HepG2 (cell line): ENCODE measurements around the gene CEBPA. TPM values are rescaled to one million over a fixed set of nuclear protein-coding genes. Genes with fewer than 3 reads are reported as not detected.

Experiments
- ATF1 ChIP-seq: IDR thresholded peaks from 2 replicates; pipeline ENCODE4 v1.6.1; 2016; ENCODE audit warnings: mild to moderate bottlenecking, control low read depth
- FIP1L1 ChIP-seq: fragments of 200-400 bp; formaldehyde crosslinking; IDR thresholded peaks from 2 replicates; pipeline ENCODE4 v1.6.1; 2018; ENCODE audit warnings: low read depth, mild to moderate bottlenecking, low read length, moderate library complexity, borderline replicate concordance; ENCODE audit not compliant: insufficient read depth
- FOXO1 ChIP-seq: sonication (generic); formaldehyde crosslinking; IDR thresholded peaks from 2 replicates; pipeline ENCODE4 v1.4.0; 2020; ENCODE audit warnings: missing genetic modification reagents
- HNF4A ChIP-seq: sonication (generic); formaldehyde crosslinking; IDR thresholded peaks from 2 replicates; pipeline ENCODE4 v1.4.0; 2020; ENCODE audit warnings: missing genetic modification reagents
- MIER2 ChIP-seq: IDR thresholded peaks from 2 replicates; pipeline ENCODE4 v1.6.1; 2016; ENCODE audit warnings: missing biosample characterization, missing genetic modification reagents
- MTF1 ChIP-seq: sonication (generic); formaldehyde crosslinking; IDR thresholded peaks from 2 replicates; pipeline ENCODE4 v1.5.0; 2020; ENCODE audit warnings: missing genetic modification reagents
- ZNF382 ChIP-seq: sonication (generic); formaldehyde crosslinking; IDR thresholded peaks from 2 replicates; pipeline ENCODE4 v1.5.0; 2020; ENCODE audit warnings: missing genetic modification reagents, mild to moderate bottlenecking, borderline replicate concordance
- ZNF543 ChIP-seq: sonication (generic); formaldehyde crosslinking; IDR thresholded peaks from 2 replicates; pipeline ENCODE4 v1.4.0; 2020; ENCODE audit warnings: mild to moderate bottlenecking, missing genetic modification reagents
- ZNF737 ChIP-seq: sonication (generic); formaldehyde crosslinking; IDR thresholded peaks from 2 replicates; pipeline ENCODE4 v1.5.0; 2020; ENCODE audit warnings: missing genetic modification reagents, mild to moderate bottlenecking, borderline replicate concordance
- polyA plus RNA-seq, 8 experiments: library from polyadenylated mRNA; depleted of rRNA in 3 of 8; stranded (reverse) in 7 of 8; unstranded in 1 of 8; fragments of >200 nt; fragmentation: Illumina TruSeq in 4 of 8; extraction: Trizol in 4 of 8; gene quantifications; 2 replicates each; pipeline versions ENCODE4 v1.2.1 to v1.2.3, GENCODE V29; 2011 to 2016; ENCODE audit warnings: low read depth in 4 of 8, missing spikeins in 1 of 8, mixed read lengths in 1 of 8; ENCODE audit not compliant: insufficient read depth in 1 of 8
- total RNA-seq, 5 experiments: library from RNA; depleted of rRNA; stranded (reverse); fragments of >200 nt; fragmentation: Illumina TruSeq; extraction: Trizol; gene quantifications; 2 replicates each; pipeline ENCODE4 v1.2.3, GENCODE V29; 2016; ENCODE audit warnings: low read depth in 1 of 5
- TF ChIP-seq, protein P1 (sequence below): sonication (generic); formaldehyde crosslinking; IDR thresholded peaks from 2 replicates; pipeline ENCODE4 v1.4.0; 2020; ENCODE audit warnings: mild to moderate bottlenecking, missing genetic modification reagents
- TF ChIP-seq, protein P2 (sequence below): sonication (generic); formaldehyde crosslinking; IDR thresholded peaks from 2 replicates; pipeline ENCODE4 v1.4.0; 2020; ENCODE audit warnings: missing genetic modification reagents, borderline replicate concordance
- TF ChIP-seq, protein P3 (sequence below): sonication (generic); formaldehyde crosslinking; IDR thresholded peaks from 2 replicates; pipeline ENCODE4 v1.4.0; 2020; ENCODE audit warnings: missing genetic modification reagents
- TF ChIP-seq, protein P4 (sequence below): IDR thresholded peaks from 2 replicates; pipeline ENCODE4 v1.6.1; 2012; ENCODE audit warnings: low read length, improper control_type of control experiment
- TF ChIP-seq, protein P5 (sequence below): sonication (generic); formaldehyde crosslinking; IDR thresholded peaks from 2 replicates; pipeline ENCODE4 v1.9.0; 2021; ENCODE audit warnings: missing genetic modification reagents, borderline replicate concordance

Gene CEBPA
- total and polyA plus RNA-seq, 2 of the 13 experiments (the other 11 are each of a cell fraction or from before 2014, with no cell fraction given): 24.8 to 103 TPM

DNA sequence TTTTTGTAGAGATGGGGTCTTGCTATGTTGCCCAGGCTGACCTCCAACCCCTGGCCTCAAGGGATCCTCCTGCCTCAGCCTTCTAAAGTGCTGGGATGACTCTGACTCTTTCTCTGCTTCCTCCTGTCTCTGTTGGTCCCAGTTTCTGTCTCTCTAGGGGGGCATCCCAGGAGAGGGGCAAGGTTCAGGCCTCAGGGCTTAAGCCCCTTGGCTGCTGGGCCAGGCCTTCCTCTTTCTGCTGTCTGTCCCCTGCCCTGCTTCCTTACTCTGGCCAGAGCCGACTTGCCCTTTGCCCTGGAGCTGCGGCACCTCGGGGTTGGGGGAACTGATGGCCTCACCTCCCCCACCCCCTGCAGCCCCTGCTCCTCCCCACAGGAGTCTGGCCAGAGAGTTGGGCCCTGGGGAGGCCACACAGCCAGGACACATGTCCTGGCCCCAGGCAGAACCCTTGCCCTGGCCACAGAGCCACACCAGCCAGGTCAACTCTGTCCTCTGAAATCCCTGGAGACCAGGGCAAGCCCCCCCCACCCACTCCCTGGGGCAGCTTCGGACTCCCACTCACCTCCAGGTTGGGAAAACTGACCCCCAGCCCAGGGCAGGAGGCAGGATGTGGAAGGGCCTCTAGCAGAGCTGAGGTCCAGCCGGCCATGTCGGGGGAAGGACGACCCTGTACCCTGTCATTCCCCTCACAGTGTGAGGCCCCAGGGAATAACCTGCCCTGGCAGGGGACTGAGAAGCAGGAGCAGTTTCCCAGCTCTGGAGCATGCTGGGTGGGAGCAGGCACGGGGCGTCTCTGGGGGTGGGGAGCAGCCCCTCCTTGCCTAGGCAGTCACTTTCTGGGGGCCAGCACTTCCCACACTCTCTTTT, 23.7 kb downstream of the CEBPA start (continued):
- TF ChIP-seq, protein P1, sequence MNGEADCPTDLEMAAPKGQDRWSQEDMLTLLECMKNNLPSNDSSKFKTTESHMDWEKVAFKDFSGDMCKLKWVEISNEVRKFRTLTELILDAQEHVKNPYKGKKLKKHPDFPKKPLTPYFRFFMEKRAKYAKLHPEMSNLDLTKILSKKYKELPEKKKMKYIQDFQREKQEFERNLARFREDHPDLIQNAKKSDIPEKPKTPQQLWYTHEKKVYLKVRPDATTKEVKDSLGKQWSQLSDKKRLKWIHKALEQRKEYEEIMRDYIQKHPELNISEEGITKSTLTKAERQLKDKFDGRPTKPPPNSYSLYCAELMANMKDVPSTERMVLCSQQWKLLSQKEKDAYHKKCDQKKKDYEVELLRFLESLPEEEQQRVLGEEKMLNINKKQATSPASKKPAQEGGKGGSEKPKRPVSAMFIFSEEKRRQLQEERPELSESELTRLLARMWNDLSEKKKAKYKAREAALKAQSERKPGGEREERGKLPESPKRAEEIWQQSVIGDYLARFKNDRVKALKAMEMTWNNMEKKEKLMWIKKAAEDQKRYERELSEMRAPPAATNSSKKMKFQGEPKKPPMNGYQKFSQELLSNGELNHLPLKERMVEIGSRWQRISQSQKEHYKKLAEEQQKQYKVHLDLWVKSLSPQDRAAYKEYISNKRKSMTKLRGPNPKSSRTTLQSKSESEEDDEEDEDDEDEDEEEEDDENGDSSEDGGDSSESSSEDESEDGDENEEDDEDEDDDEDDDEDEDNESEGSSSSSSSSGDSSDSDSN (CRISPR knock-in tag): peak; percentile 69
- 0 out of 2 replicates have a peak, but pooled peaks have one; percentile 30 for TF ChIP-seq MIER2 (CRISPR knock-in tag)
- peak; percentile 34; the same call in 1 of the 2 replicates for TF ChIP-seq FOXO1
- no peak for TF ChIP-seq ATF1 (CRISPR knock-in tag)
- no peak for TF ChIP-seq MTF1 (CRISPR knock-in tag)
- TF ChIP-seq, protein P2, sequence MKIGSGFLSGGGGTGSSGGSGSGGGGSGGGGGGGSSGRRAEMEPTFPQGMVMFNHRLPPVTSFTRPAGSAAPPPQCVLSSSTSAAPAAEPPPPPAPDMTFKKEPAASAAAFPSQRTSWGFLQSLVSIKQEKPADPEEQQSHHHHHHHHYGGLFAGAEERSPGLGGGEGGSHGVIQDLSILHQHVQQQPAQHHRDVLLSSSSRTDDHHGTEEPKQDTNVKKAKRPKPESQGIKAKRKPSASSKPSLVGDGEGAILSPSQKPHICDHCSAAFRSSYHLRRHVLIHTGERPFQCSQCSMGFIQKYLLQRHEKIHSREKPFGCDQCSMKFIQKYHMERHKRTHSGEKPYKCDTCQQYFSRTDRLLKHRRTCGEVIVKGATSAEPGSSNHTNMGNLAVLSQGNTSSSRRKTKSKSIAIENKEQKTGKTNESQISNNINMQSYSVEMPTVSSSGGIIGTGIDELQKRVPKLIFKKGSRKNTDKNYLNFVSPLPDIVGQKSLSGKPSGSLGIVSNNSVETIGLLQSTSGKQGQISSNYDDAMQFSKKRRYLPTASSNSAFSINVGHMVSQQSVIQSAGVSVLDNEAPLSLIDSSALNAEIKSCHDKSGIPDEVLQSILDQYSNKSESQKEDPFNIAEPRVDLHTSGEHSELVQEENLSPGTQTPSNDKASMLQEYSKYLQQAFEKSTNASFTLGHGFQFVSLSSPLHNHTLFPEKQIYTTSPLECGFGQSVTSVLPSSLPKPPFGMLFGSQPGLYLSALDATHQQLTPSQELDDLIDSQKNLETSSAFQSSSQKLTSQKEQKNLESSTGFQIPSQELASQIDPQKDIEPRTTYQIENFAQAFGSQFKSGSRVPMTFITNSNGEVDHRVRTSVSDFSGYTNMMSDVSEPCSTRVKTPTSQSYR (CRISPR knock-in tag): peak; percentile 93
- TF ChIP-seq, protein P3, sequence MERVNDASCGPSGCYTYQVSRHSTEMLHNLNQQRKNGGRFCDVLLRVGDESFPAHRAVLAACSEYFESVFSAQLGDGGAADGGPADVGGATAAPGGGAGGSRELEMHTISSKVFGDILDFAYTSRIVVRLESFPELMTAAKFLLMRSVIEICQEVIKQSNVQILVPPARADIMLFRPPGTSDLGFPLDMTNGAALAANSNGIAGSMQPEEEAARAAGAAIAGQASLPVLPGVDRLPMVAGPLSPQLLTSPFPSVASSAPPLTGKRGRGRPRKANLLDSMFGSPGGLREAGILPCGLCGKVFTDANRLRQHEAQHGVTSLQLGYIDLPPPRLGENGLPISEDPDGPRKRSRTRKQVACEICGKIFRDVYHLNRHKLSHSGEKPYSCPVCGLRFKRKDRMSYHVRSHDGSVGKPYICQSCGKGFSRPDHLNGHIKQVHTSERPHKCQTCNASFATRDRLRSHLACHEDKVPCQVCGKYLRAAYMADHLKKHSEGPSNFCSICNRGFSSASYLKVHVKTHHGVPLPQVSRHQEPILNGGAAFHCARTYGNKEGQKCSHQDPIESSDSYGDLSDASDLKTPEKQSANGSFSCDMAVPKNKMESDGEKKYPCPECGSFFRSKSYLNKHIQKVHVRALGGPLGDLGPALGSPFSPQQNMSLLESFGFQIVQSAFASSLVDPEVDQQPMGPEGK: peak; percentile 98
- TF ChIP-seq HNF4A (CRISPR knock-in tag): peak; percentile 88
- TF ChIP-seq ZNF543 (CRISPR knock-in tag): 0 out of 2 replicates have a peak, but pooled peaks have one; percentile 55
- no peak for TF ChIP-seq ZNF382 (CRISPR knock-in tag)
- TF ChIP-seq, protein P4, sequence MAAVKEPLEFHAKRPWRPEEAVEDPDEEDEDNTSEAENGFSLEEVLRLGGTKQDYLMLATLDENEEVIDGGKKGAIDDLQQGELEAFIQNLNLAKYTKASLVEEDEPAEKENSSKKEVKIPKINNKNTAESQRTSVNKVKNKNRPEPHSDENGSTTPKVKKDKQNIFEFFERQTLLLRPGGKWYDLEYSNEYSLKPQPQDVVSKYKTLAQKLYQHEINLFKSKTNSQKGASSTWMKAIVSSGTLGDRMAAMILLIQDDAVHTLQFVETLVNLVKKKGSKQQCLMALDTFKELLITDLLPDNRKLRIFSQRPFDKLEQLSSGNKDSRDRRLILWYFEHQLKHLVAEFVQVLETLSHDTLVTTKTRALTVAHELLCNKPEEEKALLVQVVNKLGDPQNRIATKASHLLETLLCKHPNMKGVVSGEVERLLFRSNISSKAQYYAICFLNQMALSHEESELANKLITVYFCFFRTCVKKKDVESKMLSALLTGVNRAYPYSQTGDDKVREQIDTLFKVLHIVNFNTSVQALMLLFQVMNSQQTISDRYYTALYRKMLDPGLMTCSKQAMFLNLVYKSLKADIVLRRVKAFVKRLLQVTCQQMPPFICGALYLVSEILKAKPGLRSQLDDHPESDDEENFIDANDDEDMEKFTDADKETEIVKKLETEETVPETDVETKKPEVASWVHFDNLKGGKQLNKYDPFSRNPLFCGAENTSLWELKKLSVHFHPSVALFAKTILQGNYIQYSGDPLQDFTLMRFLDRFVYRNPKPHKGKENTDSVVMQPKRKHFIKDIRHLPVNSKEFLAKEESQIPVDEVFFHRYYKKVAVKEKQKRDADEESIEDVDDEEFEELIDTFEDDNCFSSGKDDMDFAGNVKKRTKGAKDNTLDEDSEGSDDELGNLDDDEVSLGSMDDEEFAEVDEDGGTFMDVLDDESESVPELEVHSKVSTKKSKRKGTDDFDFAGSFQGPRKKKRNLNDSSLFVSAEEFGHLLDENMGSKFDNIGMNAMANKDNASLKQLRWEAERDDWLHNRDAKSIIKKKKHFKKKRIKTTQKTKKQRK: no peak
- TF ChIP-seq ZNF737: no peak
- no peak for TF ChIP-seq FIP1L1
- TF ChIP-seq, protein P5, sequence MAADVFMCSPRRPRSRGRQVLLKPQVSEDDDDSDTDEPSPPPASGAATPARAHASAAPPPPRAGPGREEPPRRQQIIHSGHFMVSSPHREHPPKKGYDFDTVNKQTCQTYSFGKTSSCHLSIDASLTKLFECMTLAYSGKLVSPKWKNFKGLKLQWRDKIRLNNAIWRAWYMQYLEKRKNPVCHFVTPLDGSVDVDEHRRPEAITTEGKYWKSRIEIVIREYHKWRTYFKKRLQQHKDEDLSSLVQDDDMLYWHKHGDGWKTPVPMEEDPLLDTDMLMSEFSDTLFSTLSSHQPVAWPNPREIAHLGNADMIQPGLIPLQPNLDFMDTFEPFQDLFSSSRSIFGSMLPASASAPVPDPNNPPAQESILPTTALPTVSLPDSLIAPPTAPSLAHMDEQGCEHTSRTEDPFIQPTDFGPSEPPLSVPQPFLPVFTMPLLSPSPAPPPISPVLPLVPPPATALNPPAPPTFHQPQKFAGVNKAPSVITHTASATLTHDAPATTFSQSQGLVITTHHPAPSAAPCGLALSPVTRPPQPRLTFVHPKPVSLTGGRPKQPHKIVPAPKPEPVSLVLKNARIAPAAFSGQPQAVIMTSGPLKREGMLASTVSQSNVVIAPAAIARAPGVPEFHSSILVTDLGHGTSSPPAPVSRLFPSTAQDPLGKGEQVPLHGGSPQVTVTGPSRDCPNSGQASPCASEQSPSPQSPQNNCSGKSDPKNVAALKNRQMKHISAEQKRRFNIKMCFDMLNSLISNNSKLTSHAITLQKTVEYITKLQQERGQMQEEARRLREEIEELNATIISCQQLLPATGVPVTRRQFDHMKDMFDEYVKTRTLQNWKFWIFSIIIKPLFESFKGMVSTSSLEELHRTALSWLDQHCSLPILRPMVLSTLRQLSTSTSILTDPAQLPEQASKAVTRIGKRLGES (CRISPR knock-in tag): no peak
